CD4-positive, CD25-positive, alpha-beta regulatory T cell (primary cell): ENCODE measurements around the gene DTYMK. TPM values are rescaled to one million over a fixed set of nuclear protein-coding genes. Genes with fewer than 3 reads are reported as not detected.

Source experiments
- ATAC-seq, 2 donors: fragments of 150-1000 bp; cut with Tn5 transposase; one replicate each; pipeline ENCODE4 v1.10.0; 2021; ENCODE audit warnings: low read depth in 2 of 2, moderate number of reproducible peaks in 2 of 2, moderate library complexity in 1 of 2
- DNase-seq, 3 donors: peaks; one replicate each; pipeline versions ENCODE4 v3.0.0 to v3.0.0-alpha.2; 2012 to 2022; ENCODE audit warnings: mixed read lengths in 1 of 3
- H3K27ac ChIP-seq: one replicate; pipeline ENCODE4 v1.7.0; 2013; ENCODE audit warnings: mild to moderate bottlenecking, low read length; ENCODE audit not compliant: insufficient read depth, poor library complexity, severe bottlenecking
- H3K27me3 ChIP-seq: one replicate; pipeline ENCODE4 v1.7.0; 2013; ENCODE audit warnings: low read length; ENCODE audit not compliant: control insufficient read depth, insufficient read depth
- H3K36me3 ChIP-seq: one replicate; pipeline ENCODE4 v1.7.0; 2013; ENCODE audit warnings: mild to moderate bottlenecking, low read length, moderate library complexity; ENCODE audit not compliant: control insufficient read depth, insufficient read depth
- H3K4me1 ChIP-seq: 2 replicates; pipeline ENCODE4 v1.7.0; 2013; ENCODE audit warnings: mild to moderate bottlenecking, low read length; ENCODE audit not compliant: insufficient read depth, control insufficient read depth, poor library complexity, severe bottlenecking
- H3K4me3 ChIP-seq: one replicate; pipeline ENCODE4 v1.7.0; 2013; ENCODE audit warnings: low read depth, mild to moderate bottlenecking, low read length, moderate library complexity
- H3K9me3 ChIP-seq, 2 experiments: 1 replicate in 1 of 2; 2 replicates in 1 of 2; pipeline ENCODE4 v1.7.0; 2013; ENCODE audit warnings: low read length in 2 of 2, mild to moderate bottlenecking in 1 of 2, moderate library complexity in 1 of 2; ENCODE audit not compliant: control insufficient read depth in 2 of 2
- H3K27ac Mint-ChIP-seq, 3 donors: one replicate each; pipeline ENCODE4 v1.8.0; 2020 to 2022; ENCODE audit warnings: mild to moderate bottlenecking in 3 of 3, mixed read lengths in 3 of 3, moderate library complexity in 2 of 3
- H3K27me3 Mint-ChIP-seq: one replicate; pipeline ENCODE4 v1.8.0; 2022; ENCODE audit warnings: mild to moderate bottlenecking, mixed read lengths
- H3K36me3 Mint-ChIP-seq: one replicate; pipeline ENCODE4 v1.8.0; 2020; ENCODE audit warnings: mixed read lengths
- H3K4me1 Mint-ChIP-seq, 4 donors: one replicate each; pipeline ENCODE4 v1.8.0; 2020 to 2022; ENCODE audit warnings: mixed read lengths in 4 of 4, mild to moderate bottlenecking in 1 of 4
- H3K4me3 Mint-ChIP-seq, 4 donors: one replicate each; pipeline ENCODE4 v1.8.0; 2020 to 2022; ENCODE audit warnings: mild to moderate bottlenecking in 4 of 4, mixed read lengths in 4 of 4, moderate library complexity in 3 of 4
- H3K9me3 Mint-ChIP-seq, 7 donors: one replicate each; pipeline ENCODE4 v1.8.0; 2020 to 2022; ENCODE audit warnings: mixed read lengths in 7 of 7, mild to moderate bottlenecking in 3 of 7, moderate library complexity in 2 of 7
- polyA plus RNA-seq, 4 donors: library from polyadenylated mRNA; unstranded; fragments of 300-500 nt; fragmentation: Illumina TruSeq; gene quantifications; one replicate each; pipeline ENCODE4 v1.2.3, GENCODE V29; 2021
- total RNA-seq: library from RNA; stranded (reverse); gene quantifications from one replicate; pipeline ENCODE4 v1.2.3, GENCODE V29; 2022

Gene DTYMK
- total and polyA plus RNA-seq, 5 donors from 2014 or later = 13.1 to 45.6 (median 38.3) TPM

DNA sequence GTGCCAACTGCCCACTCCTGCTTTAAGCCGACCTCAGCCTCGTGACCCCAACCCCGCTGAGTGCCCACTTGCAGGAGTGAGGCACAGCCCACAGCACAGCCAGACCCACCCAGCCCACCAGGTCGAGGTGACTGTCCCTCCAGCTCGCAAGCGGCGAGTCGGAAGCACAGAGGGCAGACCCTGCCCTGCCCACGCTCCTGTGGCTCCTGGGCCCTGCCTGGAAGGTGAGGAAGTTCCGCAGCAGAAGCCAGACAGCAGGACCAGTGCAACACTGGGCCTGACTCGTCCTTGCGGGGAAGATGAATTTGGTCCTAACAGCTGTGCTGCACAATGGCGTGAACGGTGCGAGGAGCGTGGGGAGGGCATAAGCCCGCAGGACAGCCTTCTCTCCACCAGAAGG is 9.9 kb downstream of the DTYMK start:
- Histone ChIP-seq H3K9me3 (no peaks in the 10 kb centered on the region), H3K4me3 (no peak overlapping the region), H3K27ac (no peak overlapping the region), H3K36me3 (peaks cover 40% of the 10 kb centered on the region), H3K4me1 (no peaks in the 10 kb centered on the region), H3K27me3 (no peaks in the 10 kb centered on the region)
- Mint-ChIP-seq H3K36me3 (peaks cover 11% of the 10 kb centered on the region), H3K4me1 (peaks cover 0 to 5% (median 0%) of the 10 kb centered on the region in 4 donors), H3K9me3 (no peaks in the 10 kb centered on the region), H3K27me3 (no peaks in the 10 kb centered on the region), H3K4me3 (no peak overlapping the region), H3K27ac (no peak overlapping the region)
- ATAC-seq (no peak), DNase-seq (no peak)

GRCh38 chr2:241675885-241676284 is 10.7 kb downstream of the DTYMK start:
- H3K27me3 ChIP-seq = no peaks in the 10 kb centered on the region
- no peaks in the 10 kb centered on the region for H3K9me3 ChIP-seq
- H3K4me3 Mint-ChIP-seq = no peak overlapping the region
- peaks cover 33% of the 10 kb centered on the region for H3K36me3 ChIP-seq
- no peak overlapping the region for H3K27ac Mint-ChIP-seq
- H3K27me3 Mint-ChIP-seq = no peaks in the 10 kb centered on the region
- no peak for DNase-seq
- H3K4me1 ChIP-seq = no peaks in the 10 kb centered on the region
- peaks cover 0 to 5% (median 0%) of the 10 kb centered on the region in 4 donors for H3K4me1 Mint-ChIP-seq
- H3K9me3 Mint-ChIP-seq = no peaks in the 10 kb centered on the region
- H3K36me3 Mint-ChIP-seq = peaks cover 7% of the 10 kb centered on the region
- H3K27ac ChIP-seq = no peak overlapping the region
- no peak overlapping the region for H3K4me3 ChIP-seq
- no peak for ATAC-seq

GRCh38 chr2:241673797-241674725 is 12.6 kb downstream of the DTYMK start:
- DNase-seq = no peak
- Histone ChIP-seq H3K4me3 (no peak overlapping the region), H3K9me3 (no peaks in the 10 kb centered on the region), H3K27me3 (no peaks in the 10 kb centered on the region), H3K4me1 (no peaks in the 10 kb centered on the region), H3K27ac (no peak overlapping the region), H3K36me3 (peaks cover 25% of the 10 kb centered on the region)
- Mint-ChIP-seq H3K4me3 (no peak overlapping the region), H3K36me3 (peaks cover 1% of the 10 kb centered on the region), H3K27me3 (no peaks in the 10 kb centered on the region), H3K4me1 (peaks cover 0 to 2% (median 0%) of the 10 kb centered on the region in 4 donors), H3K9me3 (no peaks in the 10 kb centered on the region), H3K27ac (peak overlapping the region in 1 of 3 donors; percentile 67)
- ATAC-seq = no peak

- Histone ChIP-seq H3K9me3 (no peaks in the 10 kb centered on the region), H3K36me3 (peaks cover 28% of the 10 kb centered on the region), H3K27me3 (no peaks in the 10 kb centered on the region), H3K27ac (no peak overlapping the region), H3K4me3 (no peak overlapping the region), H3K4me1 (no peaks in the 10 kb centered on the region)
- Mint-ChIP-seq H3K27ac (peak overlapping the region in 1 of 3 donors; percentile 67), H3K36me3 (no peaks in the 10 kb centered on the region), H3K27me3 (no peaks in the 10 kb centered on the region), H3K9me3 (no peaks in the 10 kb centered on the region), H3K4me3 (peak overlapping the region in 1 of 4 donors; percentile 44), H3K4me1 (peaks cover 0 to 2% (median 0%) of the 10 kb centered on the region in 4 donors)
- no peak for ATAC-seq
- no peak for DNase-seq
Measured at GRCh38 chr2:241673189-241673663, 13.4 kb downstream of the DTYMK start.

- Histone ChIP-seq H3K9me3 (no peaks in the 10 kb centered on the region), H3K27me3 (no peaks in the 10 kb centered on the region), H3K4me1 (no peaks in the 10 kb centered on the region), H3K36me3 (peaks cover 27% of the 10 kb centered on the region), H3K4me3 (no peak overlapping the region), H3K27ac (no peak overlapping the region)
- Mint-ChIP-seq H3K27ac (no peak overlapping the region), H3K4me1 (peaks cover 0 to 2% (median 0%) of the 10 kb centered on the region in 4 donors), H3K4me3 (no peak overlapping the region), H3K27me3 (no peaks in the 10 kb centered on the region), H3K36me3 (no peaks in the 10 kb centered on the region), H3K9me3 (no peaks in the 10 kb centered on the region)
- ATAC-seq = no peak
- DNase-seq = no peak
Measured at GRCh38 chr2:241672243-241673188, 14.1 kb downstream of the DTYMK start.

- Mint-ChIP-seq H3K4me3 (no peak overlapping the region), H3K9me3 (no peaks in the 10 kb centered on the region), H3K27me3 (no peaks in the 10 kb centered on the region), H3K27ac (no peak overlapping the region), H3K4me1 (peaks cover 0 to 2% (median 0%) of the 10 kb centered on the region in 4 donors), H3K36me3 (peaks cover 3% of the 10 kb centered on the region)
- Histone ChIP-seq H3K27ac (no peak overlapping the region), H3K27me3 (no peaks in the 10 kb centered on the region), H3K4me1 (no peaks in the 10 kb centered on the region), H3K9me3 (no peaks in the 10 kb centered on the region), H3K4me3 (no peak overlapping the region), H3K36me3 (peaks cover 26% of the 10 kb centered on the region)
- ATAC-seq = no peak
- DNase-seq = no peak
Measured at GRCh38 chr2:241671457-241672240, 15.0 kb downstream of the DTYMK start.
